Activated T-helper 9 cell treated with anti-CD3 and anti-CD28 coated beads, Interleukin-2, amount 50 U/mL, for 16 hours (primary cell): ENCODE data around the gene MAP3K13.

Experiments
- DNase-seq: peaks from one replicate; pipeline ENCODE4 v3.0.0-alpha.2; 2020; ENCODE audit warnings: low read depth

The MAP3K13 gene

DNA sequence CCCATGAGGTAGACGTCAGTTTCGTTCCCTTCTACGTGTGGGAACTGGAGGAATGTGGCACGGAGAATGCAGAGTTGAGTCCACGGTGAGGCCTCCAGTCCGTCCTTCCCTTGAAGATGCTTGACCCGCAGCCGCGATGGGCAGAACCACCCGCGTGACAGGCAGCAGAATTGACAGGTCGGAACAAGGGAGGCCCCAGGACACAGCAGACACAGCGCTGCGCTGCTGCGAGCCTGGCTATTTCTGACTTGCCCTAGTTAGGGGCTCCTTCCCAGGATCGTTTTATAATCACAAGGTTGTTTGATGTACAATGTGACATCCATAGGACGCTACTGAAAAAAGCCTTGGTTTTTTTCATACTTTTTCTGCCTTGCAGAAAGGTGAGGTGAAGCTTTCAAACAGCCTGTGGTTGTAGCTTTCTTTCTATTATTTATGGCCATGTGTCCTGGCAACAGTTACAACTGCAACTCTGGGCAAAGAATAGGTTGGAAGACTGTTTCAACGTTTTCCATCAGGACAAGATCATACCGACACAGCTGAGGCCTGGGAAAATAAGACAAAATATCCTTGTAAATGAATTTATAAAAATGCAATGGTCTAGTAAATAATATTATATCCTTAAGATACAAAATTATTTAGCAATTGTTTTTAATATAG lies 145.5 kb downstream of the MAP3K13 start:
- no peak for DNase-seq

DNA sequence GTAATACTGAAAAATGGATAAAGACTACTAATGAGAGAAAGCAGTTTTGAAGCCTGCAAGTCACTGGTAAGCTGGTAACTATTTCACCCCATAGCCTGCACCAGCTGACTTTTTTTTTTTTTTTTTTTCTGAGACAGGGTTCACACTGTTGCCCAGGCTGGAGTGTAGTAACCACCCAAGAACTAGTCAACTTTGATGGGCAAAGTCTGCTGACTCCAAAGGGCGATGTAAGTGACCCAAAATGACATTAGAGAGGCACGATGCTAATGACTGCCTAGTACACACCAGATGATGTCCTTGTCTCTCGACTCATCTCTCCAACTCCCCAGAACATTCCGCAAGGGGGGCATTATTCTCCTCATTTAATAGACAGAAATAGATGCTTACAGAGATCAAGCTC lies 148.8 kb downstream of the MAP3K13 start:
- no peak for DNase-seq

DNA sequence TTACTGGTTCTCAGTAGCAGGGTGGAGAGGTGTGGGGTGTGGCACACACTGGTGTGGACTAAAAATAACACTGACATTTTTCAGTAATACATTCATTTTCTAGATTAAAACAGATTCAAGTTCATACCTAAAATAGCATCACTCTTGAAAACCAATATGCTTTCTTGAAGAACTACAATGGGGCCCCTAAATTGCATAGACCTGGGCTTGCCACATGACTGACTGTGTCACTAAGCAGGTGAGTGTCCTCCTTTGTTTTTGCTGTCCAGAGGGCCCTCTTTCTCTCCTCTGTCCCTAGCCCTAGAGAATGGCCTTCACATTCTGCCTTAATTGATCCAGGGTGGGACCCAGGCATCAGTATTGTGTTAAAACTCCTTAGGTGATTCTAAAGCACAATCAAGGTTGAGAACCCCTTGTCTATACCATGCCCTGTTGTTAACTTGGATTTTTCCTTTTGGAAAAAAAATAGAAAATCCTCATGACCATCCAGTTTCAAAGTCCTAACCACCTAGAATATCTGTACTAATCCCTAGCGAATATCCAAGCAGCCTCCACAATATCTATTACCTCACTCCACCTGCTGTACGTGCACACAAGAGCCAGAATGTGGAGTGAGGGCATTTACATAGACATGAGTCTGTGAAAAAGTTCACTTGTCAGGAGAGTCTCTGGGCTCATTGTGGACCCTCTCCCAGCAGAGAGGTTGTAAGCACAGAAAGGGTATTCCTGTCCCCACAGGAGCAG lies 154.6 kb downstream of the MAP3K13 start:
- DNase-seq, result no peak

DNA sequence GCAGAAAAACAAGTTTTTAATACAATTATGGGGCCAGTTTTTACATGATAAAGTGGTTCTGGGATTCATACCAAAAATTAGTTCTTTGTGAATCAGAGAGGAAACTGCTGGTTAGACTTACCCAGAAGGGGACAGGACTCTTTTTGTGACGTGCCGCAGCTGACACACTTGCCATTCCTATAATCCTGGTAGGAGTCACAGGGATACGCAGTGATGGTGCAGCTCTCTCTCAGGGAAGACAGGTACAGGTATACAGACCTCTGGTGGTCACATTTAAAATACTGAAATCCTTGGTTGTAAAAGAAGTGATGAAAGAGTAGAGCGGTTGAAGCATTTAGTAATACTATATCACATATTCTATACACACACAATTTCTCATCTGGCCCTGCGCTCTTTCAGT lies 156.1 kb downstream of the MAP3K13 start:
- no peak for DNase-seq

DNA sequence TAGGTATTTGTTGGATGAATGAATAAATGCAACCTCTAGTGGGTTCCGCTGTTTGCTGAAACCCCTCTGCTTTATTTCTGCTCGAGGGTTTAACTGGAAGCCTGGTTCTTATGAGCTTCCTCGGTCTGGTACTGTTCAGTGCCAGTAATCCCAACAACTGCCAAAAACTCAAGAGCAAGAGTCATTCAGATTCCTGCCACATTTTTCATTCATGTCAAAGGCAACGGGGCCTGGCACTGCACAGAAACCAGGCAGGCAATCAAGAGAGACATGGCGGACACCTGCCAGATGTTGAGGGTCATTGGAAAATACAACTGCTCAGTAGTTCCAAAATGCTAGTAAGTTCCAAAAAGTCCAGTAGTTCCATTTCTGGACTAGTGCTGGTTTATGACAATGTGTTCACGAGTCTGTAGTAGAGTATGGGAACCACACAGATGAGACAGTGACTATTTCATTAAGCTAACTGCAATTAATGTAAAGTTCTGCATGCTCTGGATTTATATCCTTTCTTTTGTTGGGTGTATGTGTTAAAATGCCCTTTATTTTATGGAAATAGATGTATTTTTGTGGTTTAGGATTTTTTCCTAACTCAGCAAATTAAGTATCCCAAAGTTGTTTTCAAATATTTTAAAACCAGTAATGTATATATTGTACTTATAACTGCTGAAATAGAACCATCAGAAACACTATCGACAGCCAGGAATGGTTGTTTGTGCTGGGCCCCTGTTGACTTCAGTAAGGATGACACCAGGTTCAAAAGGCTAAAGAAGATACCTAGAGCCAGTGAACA lies 158.6 kb downstream of the MAP3K13 start:
- no peak for DNase-seq

DNA sequence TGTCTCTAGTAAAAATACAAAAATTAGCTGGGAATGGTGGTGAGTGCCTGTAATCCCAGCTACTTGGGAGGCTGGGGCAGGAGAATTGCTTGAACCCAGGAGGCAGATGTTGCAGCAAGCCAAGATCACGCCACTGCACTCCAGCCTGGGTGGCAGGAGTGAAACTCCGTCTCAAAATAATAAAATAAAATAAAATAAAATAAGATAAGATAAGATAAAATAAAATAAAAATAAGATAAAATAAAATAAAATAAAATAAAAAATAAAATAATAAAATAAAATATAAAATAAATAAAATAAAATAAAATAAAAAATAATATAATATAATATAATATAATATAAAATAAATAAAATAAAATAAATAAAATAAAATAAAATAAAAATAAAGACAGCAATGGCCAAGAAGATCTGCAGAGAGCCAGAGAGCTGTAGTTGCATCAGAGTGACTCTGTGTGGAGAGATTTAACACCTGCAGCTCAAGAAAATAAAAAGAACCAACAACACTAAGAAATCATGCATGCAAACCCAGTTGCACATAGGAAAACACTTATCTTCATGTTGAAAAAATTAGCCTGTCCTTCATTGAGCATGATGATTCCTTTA lies 163.5 kb downstream of the MAP3K13 start:
- DNase-seq, result no peak

DNA sequence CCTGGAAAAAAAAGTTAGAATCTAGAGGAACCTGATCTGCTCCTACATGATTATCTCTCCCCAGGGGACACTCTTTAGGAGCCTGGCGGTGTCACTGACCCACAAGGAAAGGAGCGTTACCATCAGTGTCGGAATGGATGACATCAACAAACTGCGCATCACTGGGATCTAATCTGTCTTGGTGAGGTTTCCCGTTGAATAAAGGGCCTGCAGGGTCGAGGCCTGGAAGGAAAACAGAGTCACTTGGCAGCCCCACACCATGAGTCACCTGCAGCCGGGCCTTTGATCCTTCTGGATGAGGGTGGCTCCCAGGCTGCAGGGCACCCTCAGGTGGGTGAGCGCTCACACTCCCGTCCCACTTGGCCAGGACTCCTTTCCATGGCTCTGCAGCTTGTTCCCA lies 164.4 kb downstream of the MAP3K13 start:
- DNase-seq, result no peak

DNA sequence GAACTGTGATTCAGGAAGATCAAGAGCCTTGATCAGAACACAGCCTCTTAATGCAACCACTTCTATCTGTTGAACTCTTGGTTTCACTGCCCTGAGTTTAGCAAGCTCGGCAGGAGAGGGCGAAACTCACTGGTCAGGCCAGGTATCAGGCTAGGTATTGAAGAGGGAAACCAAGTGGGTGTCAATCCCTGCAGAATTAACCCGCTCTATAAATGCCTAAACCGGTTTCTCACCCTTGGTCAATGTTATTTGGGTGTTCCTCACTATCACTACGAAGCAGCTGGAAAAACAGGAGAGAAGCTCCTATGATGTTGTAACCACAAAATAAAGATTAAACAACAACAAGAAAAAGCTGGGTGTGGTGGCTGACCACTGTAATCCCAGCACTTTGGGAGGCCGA lies 165.6 kb downstream of the MAP3K13 start:
- DNase-seq, result no peak

DNA sequence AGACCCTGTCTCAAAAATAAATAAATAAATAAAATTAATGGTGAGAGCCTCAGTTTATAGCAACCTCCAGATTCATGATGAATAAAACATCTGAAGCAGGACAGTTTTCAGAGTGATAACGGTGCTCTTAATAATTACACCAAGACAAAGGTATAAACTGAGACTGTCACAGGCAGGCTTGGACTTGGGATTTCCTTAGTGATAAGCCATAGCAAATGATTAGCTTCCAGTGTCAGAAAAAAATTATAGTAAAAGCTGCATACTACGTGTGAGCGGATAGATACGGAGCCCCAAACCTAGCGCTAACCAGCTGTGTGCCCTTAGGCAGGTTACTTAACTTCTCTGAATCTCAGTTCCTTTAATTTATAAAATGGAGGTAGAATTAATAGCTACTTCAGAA lies 167.9 kb downstream of the MAP3K13 start:
- DNase-seq, result no peak

DNA sequence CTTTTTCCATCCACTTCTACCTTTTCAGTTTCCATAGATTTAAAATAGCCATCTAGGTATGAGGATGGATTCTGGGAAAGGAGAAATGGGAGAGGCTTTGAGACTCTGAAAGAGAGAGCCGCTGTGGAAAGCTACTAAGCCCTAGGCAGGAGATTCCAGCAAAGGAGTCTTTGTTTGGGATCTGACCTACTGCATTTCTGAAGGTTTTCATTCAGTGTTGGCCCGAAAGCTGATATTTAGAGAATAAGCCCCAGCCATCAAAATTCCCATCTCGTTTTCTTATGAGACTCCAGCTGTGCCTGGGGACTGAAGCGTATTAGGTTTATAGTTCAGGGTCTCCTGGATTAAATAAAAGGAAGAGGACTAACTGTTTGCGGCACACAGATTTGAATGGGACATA lies 170.0 kb downstream of the MAP3K13 start:
- DNase-seq, result no peak

DNA sequence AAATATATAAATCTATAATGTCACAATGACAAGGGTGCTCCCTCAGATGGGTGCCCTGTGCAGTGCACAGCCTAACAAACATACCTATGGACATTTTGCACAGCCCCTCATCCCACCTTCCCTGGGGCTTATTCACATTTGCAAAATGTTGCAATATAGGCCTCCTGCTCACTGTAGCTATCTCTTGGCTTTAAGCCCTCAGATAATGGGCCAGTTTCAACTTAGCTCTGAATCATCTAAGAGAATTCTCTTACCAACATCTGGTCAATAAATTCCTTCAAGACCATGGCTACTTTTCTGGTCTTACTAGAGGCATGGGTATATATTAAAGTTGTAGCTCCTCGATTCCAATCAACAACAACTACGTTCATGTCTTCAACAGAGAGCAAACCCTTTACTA lies 171.6 kb downstream of the MAP3K13 start:
- no peak for DNase-seq

DNA sequence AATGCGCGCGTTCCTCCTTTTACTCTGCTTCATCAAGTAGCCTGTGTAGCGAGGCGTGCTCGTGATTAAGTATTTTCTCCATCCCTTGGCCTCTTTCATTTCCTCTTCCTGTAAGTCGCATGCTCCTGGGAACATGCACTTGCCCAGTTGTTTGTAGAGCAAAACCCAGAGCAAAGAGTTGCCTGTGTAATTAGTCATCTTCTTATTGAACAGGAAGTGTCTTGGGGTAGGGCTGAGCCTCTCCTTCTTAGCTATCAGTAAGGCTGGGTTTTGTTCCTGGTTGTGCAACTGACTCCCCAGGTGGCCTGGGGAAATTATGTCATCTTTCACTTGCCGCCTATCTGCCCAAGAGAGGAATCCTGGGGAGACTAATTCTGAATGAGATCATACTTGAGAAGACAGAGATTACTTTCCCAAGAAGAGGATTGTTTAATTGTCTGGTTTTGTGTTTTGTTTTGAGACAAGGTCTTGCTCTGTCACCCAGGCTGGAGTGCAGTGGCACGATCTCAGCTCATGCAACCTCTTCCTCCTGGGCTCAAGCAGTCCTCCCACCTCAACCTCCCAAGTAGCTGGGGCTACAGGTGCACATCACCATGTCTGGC lies 174.5 kb downstream of the MAP3K13 start:
- no peak for DNase-seq
